Activated CD4-positive, alpha-beta memory T cell treated with anti-CD3 and anti-CD28 coated beads for 36 hours (primary cell): Measurements from ENCODE around the gene LPA. TPM values are rescaled to one million over a fixed set of nuclear protein-coding genes. Genes with fewer than 3 reads are reported as not detected.
"Not testable (repeated sequence)": the region's sequence is repeated elsewhere in the genome, so short reads cannot be mapped to it uniquely, and the experiment has no call there.

Experiments
- CTCF ChIA-PET: fragments of 350-600 bp; sonication (Branson Sonifier 250); formaldehyde crosslinking; loops from one replicate; lab custom pipeline; 2021; ENCODE audit warnings: antibody characterized with exemption, inconsistent platforms; lab: Charles Lee
- POLR2A ChIA-PET: fragments of 350-600 bp; sonication (Branson Sonifier 250); formaldehyde crosslinking; loops from one replicate; lab custom pipeline; 2021; ENCODE audit warnings: antibody characterized with exemption; lab: Charles Lee
- DNase-seq: peaks from one replicate; pipeline ENCODE4 v3.0.0-alpha.2; 2020
- H3K27ac Mint-ChIP-seq: one replicate; pipeline ENCODE4 v1.8.0; 2021; ENCODE audit warnings: mixed read lengths
- H3K27me3 Mint-ChIP-seq: one replicate; pipeline ENCODE4 v1.8.0; 2021; ENCODE audit warnings: mixed read lengths
- H3K36me3 Mint-ChIP-seq: one replicate; pipeline ENCODE4 v1.8.0; 2021; ENCODE audit warnings: mixed read lengths
- H3K4me1 Mint-ChIP-seq: one replicate; pipeline ENCODE4 v1.8.0; 2021; ENCODE audit warnings: low read depth, mixed read lengths
- H3K4me3 Mint-ChIP-seq: one replicate; pipeline ENCODE4 v1.8.0; 2021; ENCODE audit warnings: mild to moderate bottlenecking, mixed read lengths
- H3K9me3 Mint-ChIP-seq: one replicate; pipeline ENCODE4 v1.8.0; 2021; ENCODE audit warnings: mixed read lengths
- intact Hi-C: fragments of 100-400 bp; cut with micrococcal nuclease; formaldehyde crosslinking; loops from one replicate; pipeline ENCODE4 v1.15.1; 2023
- total RNA-seq, 2 experiments: library from RNA; stranded (reverse); gene quantifications; one replicate each; pipeline ENCODE4 v1.2.3, GENCODE V29; 2021

LPA gene
- total RNA-seq, 2 experiments from 2014 or later, result not detected

- intact Hi-C loops, result loop anchor here (10.0 kb wide), 1 partner anchor 668 kb away; no protein-coding TSS in a partner anchor
- POLR2A ChIA-PET, result no interaction called here
- H3K27ac Mint-ChIP-seq, result no peak overlapping the region
- H3K27me3 Mint-ChIP-seq, result peaks cover 3% of the 10 kb centered on the region
- no peak overlapping the region for H3K4me3 Mint-ChIP-seq
- H3K9me3 Mint-ChIP-seq, result peaks cover 10% of the 10 kb centered on the region
- H3K4me1 Mint-ChIP-seq, result no peaks in the 10 kb centered on the region
- CTCF ChIA-PET, result interaction anchor here (1.7 to 6.4 kb wide), 4 partner anchors 11 to 394 kb away, joined by 7 to 163 read pairs (median 17); no protein-coding TSS in a partner anchor
- H3K36me3 Mint-ChIP-seq, result peaks cover 5% of the 10 kb centered on the region
- DNase-seq, result no peak
Observed at GRCh38 chr6:160532315-160532714, 131.8 kb downstream of the LPA start.

GRCh38 chr6:160531826-160532225, 132.2 kb downstream of the LPA start:
- peaks cover 5% of the 10 kb centered on the region for H3K36me3 Mint-ChIP-seq
- H3K4me3 Mint-ChIP-seq, result no peak overlapping the region
- ChIA-PET CTCF (interaction anchor here (1.9 to 6.4 kb wide), 2 partner anchors 11 to 67 kb away, joined by 7 to 163 read pairs; no protein-coding TSS in a partner anchor), POLR2A (no interaction called here)
- no peak for DNase-seq
- intact Hi-C loops, result loop anchor here (10.0 kb wide), 1 partner anchor 667 kb away; no protein-coding TSS in a partner anchor
- peaks cover 10% of the 10 kb centered on the region for H3K9me3 Mint-ChIP-seq
- H3K27ac Mint-ChIP-seq, result no peak overlapping the region
- H3K4me1 Mint-ChIP-seq, result no peaks in the 10 kb centered on the region
- H3K27me3 Mint-ChIP-seq, result peaks cover 3% of the 10 kb centered on the region

GRCh38 chr6:160529524-160529923, 134.6 kb downstream of the LPA start:
- H3K27me3 Mint-ChIP-seq, DNase-seq, POLR2A ChIA-PET, H3K36me3 Mint-ChIP-seq, H3K4me3 Mint-ChIP-seq, intact Hi-C loops, H3K27ac Mint-ChIP-seq, H3K4me1 Mint-ChIP-seq: not testable (repeated sequence)
- CTCF ChIA-PET, result interaction anchor here (6.4 kb wide), 1 partner anchor 9 kb away, joined by 163 read pairs; no protein-coding TSS in a partner anchor
- H3K9me3 Mint-ChIP-seq, result peaks cover 10% of the 10 kb centered on the region

GRCh38 chr6:160523223-160523622, 140.9 kb downstream of the LPA start:
- ChIA-PET POLR2A (no interaction called here), CTCF (interaction anchor here (9.7 kb wide), 1 partner anchor 9 kb away, joined by 163 read pairs; no protein-coding TSS in a partner anchor)
- Mint-ChIP-seq H3K9me3 (no peaks in the 10 kb centered on the region), H3K4me3 (no peak overlapping the region), H3K27me3 (no peaks in the 10 kb centered on the region), H3K4me1 (peaks cover 27% of the 10 kb centered on the region), H3K36me3 (no peaks in the 10 kb centered on the region), H3K27ac (no peak overlapping the region)
- intact Hi-C loops, result loop anchor here (1.0 to 5.0 kb wide), 3 partner anchors 61 to 849 kb away; no protein-coding TSS in a partner anchor
- peak; percentile 58 for DNase-seq

GRCh38 chr6:160520043-160520904, 143.8 kb downstream of the LPA start:
- Mint-ChIP-seq H3K27me3 (no peaks in the 10 kb centered on the region), H3K27ac (peak overlapping the region; percentile 87), H3K9me3 (peaks cover 4% of the 10 kb centered on the region), H3K4me3 (peak overlapping the region; percentile 96), H3K4me1 (peaks cover 33% of the 10 kb centered on the region), H3K36me3 (no peaks in the 10 kb centered on the region)
- CTCF ChIA-PET, result interaction anchor here (0.6 to 9.7 kb wide), 23 partner anchors 9 to 874 kb away, joined by 3 to 163 read pairs (median 4); no protein-coding TSS in a partner anchor
- POLR2A ChIA-PET, result interaction anchor here (1.1 kb wide), 1 partner anchor 8 kb away, joined by 3 read pairs; no protein-coding TSS in a partner anchor
- intact Hi-C loops, result loop anchor here (1.0 to 5.0 kb wide), 4 partner anchors 14 to 852 kb away; no protein-coding TSS in a partner anchor
- peak; percentile 58 for DNase-seq

GRCh38 chr6:160519603-160520042, 144.5 kb downstream of the LPA start:
- Mint-ChIP-seq H3K36me3 (peaks cover 2% of the 10 kb centered on the region), H3K4me3 (peak overlapping the region; percentile 96), H3K27me3 (no peaks in the 10 kb centered on the region), H3K4me1 (peaks cover 33% of the 10 kb centered on the region), H3K9me3 (peaks cover 5% of the 10 kb centered on the region), H3K27ac (peak overlapping the region; percentile 87)
- intact Hi-C loops, result loop anchor here (1.0 to 5.0 kb wide), 4 partner anchors 15 to 853 kb away; no protein-coding TSS in a partner anchor
- CTCF ChIA-PET, result interaction anchor here (0.6 to 9.7 kb wide), 21 partner anchors 8 to 875 kb away, joined by 3 to 163 read pairs (median 4); no protein-coding TSS in a partner anchor
- POLR2A ChIA-PET, result no interaction called here
- peak; percentile 84 for DNase-seq

- H3K27ac Mint-ChIP-seq, result no peak overlapping the region
- H3K4me3 Mint-ChIP-seq, result peak overlapping the region; percentile 96
- POLR2A ChIA-PET, result no interaction called here
- H3K9me3 Mint-ChIP-seq, result peaks cover 6% of the 10 kb centered on the region
- peaks cover 33% of the 10 kb centered on the region for H3K4me1 Mint-ChIP-seq
- no peak for DNase-seq
- CTCF ChIA-PET, result interaction anchor here (0.6 to 9.7 kb wide), 21 partner anchors 8 to 875 kb away, joined by 3 to 163 read pairs (median 4); no protein-coding TSS in a partner anchor
- intact Hi-C loops, result no loop called here
- no peaks in the 10 kb centered on the region for H3K27me3 Mint-ChIP-seq
- H3K36me3 Mint-ChIP-seq, result peaks cover 5% of the 10 kb centered on the region
Observed at GRCh38 chr6:160519133-160519532, 144.9 kb downstream of the LPA start.

- Mint-ChIP-seq H3K27me3 (no peaks in the 10 kb centered on the region), H3K27ac (no peak overlapping the region), H3K9me3 (peaks cover 6% of the 10 kb centered on the region), H3K4me1 (peaks cover 10% of the 10 kb centered on the region), H3K4me3 (no peak overlapping the region), H3K36me3 (peaks cover 5% of the 10 kb centered on the region)
- ChIA-PET POLR2A (interaction anchor here (1.1 kb wide), 1 partner anchor 49 kb away, joined by 4 read pairs; no protein-coding TSS in a partner anchor), CTCF (no interaction called here)
- intact Hi-C loops, result loop anchor here (2.0 kb wide), 1 partner anchor 43 kb away; no protein-coding TSS in a partner anchor
- DNase-seq, result no peak
Observed at GRCh38 chr6:160513836-160514235, 150.2 kb downstream of the LPA start.

- no peaks in the 10 kb centered on the region for H3K4me1 Mint-ChIP-seq
- H3K27me3 Mint-ChIP-seq, result no peaks in the 10 kb centered on the region
- no peak for DNase-seq
- H3K27ac Mint-ChIP-seq, result no peak overlapping the region
- peaks cover 2% of the 10 kb centered on the region for H3K9me3 Mint-ChIP-seq
- POLR2A ChIA-PET, result interaction anchor here (1.4 kb wide), 1 partner anchor 10 kb away, joined by 3 read pairs; no protein-coding TSS in a partner anchor
- peaks cover 5% of the 10 kb centered on the region for H3K36me3 Mint-ChIP-seq
- intact Hi-C loops, result no loop called here
- CTCF ChIA-PET, result interaction anchor here (0.6 to 1.6 kb wide), 2 partner anchors 9 to 799 kb away, joined by 4 to 11 read pairs; no protein-coding TSS in a partner anchor
- no peak overlapping the region for H3K4me3 Mint-ChIP-seq
Observed at GRCh38 chr6:160510976-160511617, 153.0 kb downstream of the LPA start.

GRCh38 chr6:160510199-160510598, 153.9 kb downstream of the LPA start:
- POLR2A ChIA-PET, result no interaction called here
- no peaks in the 10 kb centered on the region for H3K27me3 Mint-ChIP-seq
- CTCF ChIA-PET, result no interaction called here

GRCh38 chr6:160509610-160510009, 154.5 kb downstream of the LPA start:
- ChIA-PET CTCF (interaction anchor here (0.8 kb wide), 1 partner anchor 24 kb away, joined by 4 read pairs; no protein-coding TSS in a partner anchor), POLR2A (no interaction called here)
- Mint-ChIP-seq H3K27me3 (no peaks in the 10 kb centered on the region), H3K4me1 (no peaks in the 10 kb centered on the region), H3K27ac (no peak overlapping the region), H3K9me3 (peaks cover 2% of the 10 kb centered on the region), H3K36me3 (peaks cover 3% of the 10 kb centered on the region), H3K4me3 (no peak overlapping the region)
- DNase-seq, result no peak
- intact Hi-C loops, result no loop called here

More at GRCh38 chr6:160510199-160510598, 153.9 kb downstream of the LPA start:
- Mint-ChIP-seq H3K9me3 (peaks cover 2% of the 10 kb centered on the region), H3K4me3 (no peak overlapping the region), H3K27ac (no peak overlapping the region), H3K36me3 (peaks cover 5% of the 10 kb centered on the region), H3K4me1 (no peaks in the 10 kb centered on the region)
- intact Hi-C loops, result no loop called here
- no peak for DNase-seq
